Smooth muscle cell (in vitro differentiated cells): Measurements from ENCODE around the gene POLR1A. TPM values are rescaled to one million over a fixed set of nuclear protein-coding genes. Genes with fewer than 3 reads are reported as not detected.

ENCODE experiments used
- DNase-seq: peaks from one replicate; lab custom pipeline; 2025; ENCODE audit not compliant: unreplicated experiment; lab: John Stamatoyannopoulos, UW
- H2AFZ ChIP-seq: fragments of 200-600 bp; sonication (generic); 2 replicates; pipeline ENCODE4 v1.6.0; 2016; ENCODE audit warnings: antibody characterized with exemption, low read depth, mild to moderate bottlenecking
- H3F3A ChIP-seq: fragments of 200-600 bp; sonication (generic); 2 replicates; pipeline ENCODE4 v1.6.0; 2017; ENCODE audit warnings: antibody characterized with exemption, low read depth
- H3K27ac ChIP-seq: fragments of 200-600 bp; sonication (generic); 2 replicates; pipeline ENCODE4 v1.5.1; 2016; ENCODE audit warnings: low read depth, mild to moderate bottlenecking
- H3K27me3 ChIP-seq: fragments of 200-600 bp; sonication (generic); 2 replicates; pipeline ENCODE4 v1.6.1; 2016; ENCODE audit warnings: low read depth, mild to moderate bottlenecking
- H3K36me3 ChIP-seq: fragments of 200-600 bp; sonication (generic); 2 replicates; pipeline ENCODE4 v1.5.1; 2016; ENCODE audit warnings: low read depth
- H3K4me1 ChIP-seq: fragments of 200-600 bp; sonication (generic); 2 replicates; pipeline ENCODE4 v1.5.1; 2016; ENCODE audit warnings: low read depth
- H3K4me2 ChIP-seq: fragments of 200-600 bp; sonication (generic); 2 replicates; pipeline ENCODE4 v1.6.0; 2016; ENCODE audit warnings: mild to moderate bottlenecking
- H3K4me3 ChIP-seq: fragments of 200-600 bp; sonication (generic); 2 replicates; pipeline ENCODE4 v1.5.1; 2016; ENCODE audit warnings: mild to moderate bottlenecking
- H3K79me2 ChIP-seq: fragments of 200-600 bp; sonication (generic); 2 replicates; pipeline ENCODE4 v1.6.0; 2016; ENCODE audit warnings: low read depth, mild to moderate bottlenecking
- H3K9ac ChIP-seq: fragments of 200-600 bp; sonication (generic); 2 replicates; pipeline ENCODE4 v1.6.0; 2016; ENCODE audit warnings: low read depth
- H3K9me3 ChIP-seq: fragments of 200-600 bp; sonication (generic); replicated peaks from 2 replicates; pipeline ENCODE4 v1.5.1; 2016; ENCODE audit warnings: low read depth
- H4K20me1 ChIP-seq: fragments of 200-600 bp; sonication (generic); 2 replicates; pipeline ENCODE4 v1.6.0; 2016; ENCODE audit warnings: low read depth
- WGBS: methylation state at CpG from one replicate; pipeline ENCODE4 v1.1.7; 2016; ENCODE audit warnings: low lambda C conversion rate; 5-methylcytosine and 5-hydroxymethylcytosine counted together
- polyA plus RNA-seq: library from polyadenylated mRNA; unstranded; fragments of >200 nt; fragmentation: Nextera tagmentation; extraction: Ambion mirVana; gene quantifications from 2 replicates; pipeline ENCODE4 v1.2.1, GENCODE V29; 2016
- total RNA-seq: library from RNA; depleted of rRNA; stranded (reverse); fragments of >200 nt; gene quantifications from 2 replicates; pipeline ENCODE4 v1.2.3, GENCODE V29; 2014
- TF ChIP-seq, protein P1 (sequence below): fragments of 200-600 bp; sonication (generic); IDR thresholded peaks from 2 replicates; pipeline ENCODE4 v1.5.1; 2017; ENCODE audit warnings: borderline replicate concordance, mild to moderate bottlenecking, antibody characterized with exemption; ENCODE audit not compliant: insufficient read depth, poor library complexity, severe bottlenecking

The POLR1A gene
- total and polyA plus RNA-seq, 2 experiments from 2014 or later = 4.9 to 20.8 TPM

DNA sequence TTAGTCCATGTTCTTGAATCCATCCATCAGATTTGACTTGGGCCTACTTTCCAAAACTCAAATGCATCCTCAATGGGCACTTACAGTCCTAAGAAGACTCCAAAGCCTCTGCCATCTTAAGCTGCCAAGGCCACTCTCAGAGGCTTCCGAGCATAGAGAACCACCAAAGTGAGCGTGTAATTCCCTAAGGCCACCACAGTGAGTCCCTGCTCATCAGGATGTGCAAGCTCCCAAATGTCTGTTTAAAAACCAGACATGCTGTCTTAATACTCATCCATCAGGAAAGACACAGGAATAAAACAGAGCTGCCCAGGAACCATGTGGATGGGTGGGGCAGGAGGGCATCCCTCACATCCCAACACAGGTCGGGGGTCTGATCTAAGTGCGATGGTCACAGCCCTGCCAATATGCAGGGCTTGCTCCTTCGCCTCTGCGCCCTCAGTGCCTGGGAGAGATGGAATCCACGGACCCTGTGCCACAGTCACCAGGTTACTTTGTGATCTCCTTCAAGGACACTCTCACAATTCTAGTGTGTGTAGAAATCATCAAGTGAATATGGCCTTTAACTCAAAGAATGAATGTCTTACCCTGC is 80.4 kb downstream of the POLR1A start:
- TF ChIP-seq, protein P1, sequence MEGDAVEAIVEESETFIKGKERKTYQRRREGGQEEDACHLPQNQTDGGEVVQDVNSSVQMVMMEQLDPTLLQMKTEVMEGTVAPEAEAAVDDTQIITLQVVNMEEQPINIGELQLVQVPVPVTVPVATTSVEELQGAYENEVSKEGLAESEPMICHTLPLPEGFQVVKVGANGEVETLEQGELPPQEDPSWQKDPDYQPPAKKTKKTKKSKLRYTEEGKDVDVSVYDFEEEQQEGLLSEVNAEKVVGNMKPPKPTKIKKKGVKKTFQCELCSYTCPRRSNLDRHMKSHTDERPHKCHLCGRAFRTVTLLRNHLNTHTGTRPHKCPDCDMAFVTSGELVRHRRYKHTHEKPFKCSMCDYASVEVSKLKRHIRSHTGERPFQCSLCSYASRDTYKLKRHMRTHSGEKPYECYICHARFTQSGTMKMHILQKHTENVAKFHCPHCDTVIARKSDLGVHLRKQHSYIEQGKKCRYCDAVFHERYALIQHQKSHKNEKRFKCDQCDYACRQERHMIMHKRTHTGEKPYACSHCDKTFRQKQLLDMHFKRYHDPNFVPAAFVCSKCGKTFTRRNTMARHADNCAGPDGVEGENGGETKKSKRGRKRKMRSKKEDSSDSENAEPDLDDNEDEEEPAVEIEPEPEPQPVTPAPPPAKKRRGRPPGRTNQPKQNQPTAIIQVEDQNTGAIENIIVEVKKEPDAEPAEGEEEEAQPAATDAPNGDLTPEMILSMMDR = no peak
- Histone ChIP-seq H3K4me2 (no peak overlapping the region), H3K4me3 (no peak overlapping the region), H3K9ac (no peak overlapping the region), H3K4me1 (no peaks in the 10 kb centered on the region), H3K27me3 (no peaks in the 10 kb centered on the region), H3K27ac (no peak overlapping the region), H4K20me1 (no peaks in the 10 kb centered on the region), H3F3A (no peaks in the 10 kb centered on the region), H3K36me3 (no peaks in the 10 kb centered on the region), H3K9me3 (no peaks in the 10 kb centered on the region), H3K79me2 (no peaks in the 10 kb centered on the region), H2AFZ (no peak overlapping the region)
- DNase-seq = no peak
- WGBS = 97% methylated on average over 7 of the region's 7 CpGs

DNA sequence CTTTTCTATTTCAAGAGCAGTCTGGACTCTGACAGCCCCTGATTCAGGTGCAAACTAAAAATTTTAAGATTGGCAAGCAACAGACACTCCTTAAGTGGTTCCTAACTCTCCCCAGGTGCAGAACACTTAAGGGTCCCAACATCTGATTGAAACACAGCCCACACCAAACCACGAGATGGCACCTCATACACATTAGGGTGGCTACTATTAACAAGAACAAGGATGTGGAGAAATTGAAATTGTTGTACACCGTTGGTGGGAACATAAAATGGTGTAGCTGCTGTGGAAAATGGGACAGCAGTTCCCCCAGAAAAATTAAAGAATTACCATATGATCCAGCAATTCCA is 82.3 kb downstream of the POLR1A start:
- 95% methylated on average over 2 of the region's 2 CpGs for WGBS

DNA sequence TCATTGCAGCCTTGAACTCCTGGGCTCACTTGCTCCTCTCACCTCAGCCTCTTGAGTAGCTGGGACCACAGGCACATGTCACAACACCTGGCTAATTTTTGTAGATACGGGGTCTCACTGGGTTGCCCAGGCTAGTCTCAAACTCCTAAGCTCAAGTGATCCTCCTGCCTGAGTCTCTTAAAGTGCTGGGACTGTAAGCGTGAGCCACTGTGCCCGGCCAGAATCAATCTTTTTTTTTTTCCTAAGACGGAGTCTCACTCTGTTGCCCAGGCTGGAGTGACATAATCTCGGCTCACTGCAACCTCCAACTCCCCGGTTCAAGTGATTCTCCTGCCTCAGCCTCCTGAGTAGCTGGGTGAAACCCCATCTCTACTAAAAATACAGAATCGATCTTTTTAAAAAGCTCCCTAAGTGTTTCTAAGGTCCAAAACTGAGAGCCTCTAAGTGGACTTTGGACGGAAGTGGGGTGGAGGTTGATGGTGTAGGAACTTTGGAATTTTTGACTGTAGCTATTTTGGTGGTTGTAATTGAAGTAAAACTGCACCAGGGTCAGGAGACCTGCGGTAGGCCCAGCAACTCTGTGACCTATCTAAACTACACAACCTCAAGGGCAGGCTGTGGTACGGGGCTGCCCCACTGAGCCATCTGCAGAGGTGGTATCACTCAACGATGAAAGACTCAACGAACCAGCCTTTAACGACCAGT is 82.9 kb downstream of the POLR1A start:
- H2AFZ ChIP-seq = no peak overlapping the region
- TF ChIP-seq, protein P1 = no peak
- H3K27ac ChIP-seq = no peak overlapping the region
- no peaks in the 10 kb centered on the region for H3K79me2 ChIP-seq
- no peak for DNase-seq
- no peaks in the 10 kb centered on the region for H3K4me1 ChIP-seq
- H3K9ac ChIP-seq = no peak overlapping the region
- no peaks in the 10 kb centered on the region for H3F3A ChIP-seq
- H3K27me3 ChIP-seq = no peaks in the 10 kb centered on the region
- H4K20me1 ChIP-seq = no peaks in the 10 kb centered on the region
- no peak overlapping the region for H3K4me2 ChIP-seq
- no peak overlapping the region for H3K4me3 ChIP-seq
- no peaks in the 10 kb centered on the region for H3K36me3 ChIP-seq
- no peaks in the 10 kb centered on the region for H3K9me3 ChIP-seq
- 97% methylated on average over 13 of the region's 13 CpGs for WGBS

More for the DNA sequence above, 82.3 kb downstream of the POLR1A start:
- Histone ChIP-seq H3K27me3 (no peaks in the 10 kb centered on the region), H3F3A (no peaks in the 10 kb centered on the region), H4K20me1 (no peaks in the 10 kb centered on the region), H3K9ac (no peak overlapping the region), H3K79me2 (no peaks in the 10 kb centered on the region), H3K27ac (no peak overlapping the region), H3K9me3 (no peaks in the 10 kb centered on the region), H3K4me3 (no peak overlapping the region), H2AFZ (no peak overlapping the region), H3K4me1 (no peaks in the 10 kb centered on the region), H3K36me3 (no peaks in the 10 kb centered on the region), H3K4me2 (no peak overlapping the region)
- TF ChIP-seq, protein P1 = no peak
- no peak for DNase-seq
